HG02938 (cell line): ENCODE results near the gene ZNF502.

Source experiments
- ATAC-seq: cut with Tn5 transposase; IDR thresholded peaks from one replicate; pipeline ENCODE4 v1.9.1; 2021; ENCODE audit warnings: mild to moderate bottlenecking, moderate library complexity; ENCODE audit not compliant: unreplicated experiment

ZNF502 gene

DNA sequence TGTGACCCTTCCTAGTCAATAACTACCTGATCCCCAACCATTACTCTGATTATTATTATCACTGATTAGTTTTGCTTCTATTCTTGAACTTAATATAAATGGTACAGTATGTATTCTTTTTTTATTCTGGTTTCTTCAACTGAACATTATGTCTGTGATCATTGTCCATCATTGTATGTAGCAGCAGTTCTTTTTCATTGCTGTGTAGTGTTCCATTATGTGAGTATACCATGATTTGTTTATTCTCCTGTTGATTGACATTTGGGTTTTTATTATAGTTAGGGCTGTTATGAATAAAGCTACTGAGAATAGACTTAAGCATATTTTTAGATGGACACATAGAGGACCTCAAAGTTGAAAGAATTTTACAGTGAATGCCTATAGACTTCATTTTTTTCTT, 51.8 kb downstream of the ZNF502 start:
- no peak for ATAC-seq

DNA sequence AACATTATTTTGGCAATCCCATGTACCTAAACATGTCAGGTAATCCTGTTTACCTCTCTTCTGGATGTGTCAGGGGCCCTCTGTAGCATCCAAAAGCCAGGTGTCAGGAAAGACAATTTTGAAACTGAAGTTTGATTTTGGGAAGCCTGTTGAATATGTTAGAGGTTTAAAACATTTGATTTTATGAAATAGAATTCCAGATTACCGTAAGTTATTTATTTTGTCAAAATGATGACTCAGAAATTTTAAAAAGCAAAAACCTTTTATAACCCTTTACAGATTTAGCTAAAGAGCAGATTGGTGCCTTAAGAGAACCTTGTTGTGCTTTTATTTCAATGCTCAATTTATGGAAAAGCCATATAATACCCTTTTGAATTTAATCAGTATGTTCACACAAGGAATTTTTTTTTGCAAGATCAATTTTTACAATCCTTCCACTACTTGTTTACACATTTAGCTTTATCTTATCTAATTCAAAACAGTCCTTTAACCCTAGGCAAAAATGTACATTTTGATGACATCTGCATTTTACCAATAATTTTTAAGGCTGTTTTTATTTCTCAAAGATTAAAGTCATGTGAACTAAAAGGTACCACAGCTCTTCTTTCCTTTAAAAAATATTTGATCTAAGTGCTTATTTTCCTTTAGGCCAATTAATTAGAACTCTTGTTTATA, 59.1 kb downstream of the ZNF502 start:
- no peak for ATAC-seq

DNA sequence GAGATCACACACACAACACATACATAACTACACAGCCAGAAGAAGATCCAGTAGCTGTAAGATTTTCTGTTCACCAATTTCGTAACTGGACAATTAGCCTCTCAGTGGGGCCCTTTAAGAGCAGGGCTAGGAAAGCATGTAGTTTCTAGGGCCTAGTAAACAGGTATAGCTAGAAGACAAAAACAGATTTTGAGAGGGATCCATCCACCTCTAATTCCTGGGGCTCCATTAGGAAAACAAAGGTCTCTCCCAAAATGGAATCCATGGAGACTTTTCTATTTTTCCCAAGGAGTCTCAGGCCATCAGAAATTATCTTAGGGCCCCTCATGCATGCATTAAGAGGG, 59.6 kb downstream of the ZNF502 start:
- no peak for ATAC-seq
